ENCODE results near the gene FCRLB. TPM values are rescaled to one million over a fixed set of nuclear protein-coding genes. Genes with fewer than 3 reads are reported as not detected.
"Not testable (repeated sequence)": the region's sequence is repeated elsewhere in the genome, so short reads cannot be mapped to it uniquely, and the experiment has no call there.

FCRLB gene
- polyA plus RNA-seq (2011; rRNA removed) (0.48 TPM in 2 replicates), polyA minus RNA-seq (2011; rRNA and poly(A)+ RNA removed) (0.09 and 0.35 TPM in 2 replicates)

- CTCF ChIA-PET = interaction anchor here (0.9 to 1.5 kb wide), 3 partner anchors 17 to 20 kb away, joined by 3 to 4 read pairs (median 3); no protein-coding TSS in a partner anchor
Measured at GRCh38 chr1:161720956-161721737, at the start of gene FCRLB. Gene FCRLB, plus strand, starts transcription at chr1:161721544. Its CDS starts 1,129 bp downstream, at chr1:161722673.

GRCh38 chr1:161673437-161673836 lies 47.9 kb upstream of the FCRLB start:
- DNase-seq (ENCODE audit: low read depth, low spot score); POLR2A ChIA-PET: not testable (repeated sequence)

More at GRCh38 chr1:161720956-161721737, at the start of gene FCRLB:
- no peak for DNase-seq (ENCODE audit: low read depth, low spot score)
- Histone ChIP-seq H3K4me3 (ENCODE audit: low read depth, low read length) (no peak within 1 kb of the TSS), H3K27ac (ENCODE audit: low read depth, low read length) (no peak within 1 kb of the TSS), H3K9me3 (ENCODE audit: control insufficient read depth, insufficient read depth, low read length) (no peaks in the 10 kb centered on the region), H3K27me3 (ENCODE audit: control insufficient read depth, insufficient read depth, low read length) (no peaks in the 10 kb centered on the region)
- POLR2A ChIA-PET = no interaction called here
- TF ChIP-seq CTCF (IDR thresholded peaks at IDR 0.05; ENCODE audit: low read depth, low read length) = no peak

GRCh38 chr1:161674447-161674846 lies 46.9 kb upstream of the FCRLB start:
- H3K4me3 ChIP-seq (ENCODE audit: low read depth, low read length); POLR2A ChIA-PET; H3K27me3 ChIP-seq (ENCODE audit: control insufficient read depth, insufficient read depth, low read length); H3K9me3 ChIP-seq (ENCODE audit: control insufficient read depth, insufficient read depth, low read length); H3K27ac ChIP-seq (ENCODE audit: low read depth, low read length); DNase-seq (ENCODE audit: low read depth, low spot score); CTCF ChIA-PET: not testable (repeated sequence)

More at GRCh38 chr1:161673437-161673836, 47.9 kb upstream of the FCRLB start:
- H3K4me3 ChIP-seq (ENCODE audit: low read depth, low read length); H3K27me3 ChIP-seq (ENCODE audit: control insufficient read depth, insufficient read depth, low read length); H3K9me3 ChIP-seq (ENCODE audit: control insufficient read depth, insufficient read depth, low read length); H3K27ac ChIP-seq (ENCODE audit: low read depth, low read length); CTCF ChIA-PET: not testable (repeated sequence)

- H3K27ac ChIP-seq (ENCODE audit: low read depth, low read length); H3K9me3 ChIP-seq (ENCODE audit: control insufficient read depth, insufficient read depth, low read length); POLR2A ChIA-PET; DNase-seq (ENCODE audit: low read depth, low spot score); H3K27me3 ChIP-seq (ENCODE audit: control insufficient read depth, insufficient read depth, low read length); CTCF ChIA-PET; H3K4me3 ChIP-seq (ENCODE audit: low read depth, low read length): not testable (repeated sequence)
Measured at GRCh38 chr1:161674908-161675307, 46.4 kb upstream of the FCRLB start.

GRCh38 chr1:161676441-161676840 lies 44.9 kb upstream of the FCRLB start:
- POLR2A ChIA-PET = no interaction called here
- no peak overlapping the region for H3K27ac ChIP-seq (ENCODE audit: low read depth, low read length)
- H3K9me3 ChIP-seq (ENCODE audit: control insufficient read depth, insufficient read depth, low read length) = no peaks in the 10 kb centered on the region
- peaks cover 2% of the 10 kb centered on the region for H3K27me3 ChIP-seq (ENCODE audit: control insufficient read depth, insufficient read depth, low read length)
- CTCF ChIA-PET = no interaction called here
- no peak overlapping the region for H3K4me3 ChIP-seq (ENCODE audit: low read depth, low read length)
- no peak for DNase-seq (ENCODE audit: low read depth, low spot score)
- TF ChIP-seq CTCF (IDR thresholded peaks at IDR 0.05; ENCODE audit: low read depth, low read length) = no peak

- Histone ChIP-seq H3K27me3 (ENCODE audit: control insufficient read depth, insufficient read depth, low read length) (peaks cover 2% of the 10 kb centered on the region), H3K27ac (ENCODE audit: low read depth, low read length) (no peak overlapping the region), H3K9me3 (ENCODE audit: control insufficient read depth, insufficient read depth, low read length) (no peaks in the 10 kb centered on the region), H3K4me3 (ENCODE audit: low read depth, low read length) (no peak overlapping the region)
- DNase-seq (ENCODE audit: low read depth, low spot score) = no peak
- TF ChIP-seq CTCF (IDR thresholded peaks at IDR 0.05; ENCODE audit: low read depth, low read length) = no peak
- POLR2A ChIA-PET = no interaction called here
- CTCF ChIA-PET = no interaction called here
Measured at GRCh38 chr1:161676958-161677689, 44.2 kb upstream of the FCRLB start.
